ENCODE data around the gene HEXIM2. TPM values are rescaled to one million over a fixed set of nuclear protein-coding genes. Genes with fewer than 3 reads are reported as not detected.

HEXIM2 gene
- total RNA-seq, 2 experiments from 2014 or later = 1.3 to 1.5 TPM

DNA sequence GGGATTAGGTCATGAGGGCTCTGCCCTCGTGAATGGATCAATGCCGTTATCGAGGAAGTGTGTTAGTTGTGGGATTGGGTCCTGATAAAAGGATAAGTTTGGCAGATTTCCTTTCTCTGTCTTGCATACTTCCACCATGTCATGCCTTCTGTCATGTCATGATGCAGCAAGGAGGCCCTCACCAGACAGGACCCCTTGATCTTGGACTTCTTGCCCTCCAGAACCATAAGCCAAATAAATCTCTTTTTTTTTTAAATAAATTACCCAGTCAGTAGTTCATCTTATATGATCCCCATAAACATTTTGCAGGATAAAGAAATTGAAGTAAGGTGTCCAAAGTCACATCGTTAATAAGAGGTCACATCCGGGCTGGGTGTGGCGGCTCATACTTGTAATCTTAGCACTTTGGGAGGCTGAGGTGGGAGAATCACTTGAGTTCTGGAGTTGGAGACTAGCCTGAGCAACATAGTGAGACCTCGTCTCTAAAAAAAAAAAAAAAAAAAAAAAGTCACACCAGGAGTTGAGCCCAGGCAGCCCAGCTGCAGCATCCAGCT lies 25.2 kb downstream of the HEXIM2 start:
- no peak overlapping the region for H3K4me3 Mint-ChIP-seq
- ATAC-seq (ENCODE audit: poor library complexity) (no peak), DNase-seq (no peak)
- H3K27ac Mint-ChIP-seq = no peak overlapping the region
- H3K27me3 Mint-ChIP-seq = no peaks in the 10 kb centered on the region
- TF ChIP-seq, protein P1, sequence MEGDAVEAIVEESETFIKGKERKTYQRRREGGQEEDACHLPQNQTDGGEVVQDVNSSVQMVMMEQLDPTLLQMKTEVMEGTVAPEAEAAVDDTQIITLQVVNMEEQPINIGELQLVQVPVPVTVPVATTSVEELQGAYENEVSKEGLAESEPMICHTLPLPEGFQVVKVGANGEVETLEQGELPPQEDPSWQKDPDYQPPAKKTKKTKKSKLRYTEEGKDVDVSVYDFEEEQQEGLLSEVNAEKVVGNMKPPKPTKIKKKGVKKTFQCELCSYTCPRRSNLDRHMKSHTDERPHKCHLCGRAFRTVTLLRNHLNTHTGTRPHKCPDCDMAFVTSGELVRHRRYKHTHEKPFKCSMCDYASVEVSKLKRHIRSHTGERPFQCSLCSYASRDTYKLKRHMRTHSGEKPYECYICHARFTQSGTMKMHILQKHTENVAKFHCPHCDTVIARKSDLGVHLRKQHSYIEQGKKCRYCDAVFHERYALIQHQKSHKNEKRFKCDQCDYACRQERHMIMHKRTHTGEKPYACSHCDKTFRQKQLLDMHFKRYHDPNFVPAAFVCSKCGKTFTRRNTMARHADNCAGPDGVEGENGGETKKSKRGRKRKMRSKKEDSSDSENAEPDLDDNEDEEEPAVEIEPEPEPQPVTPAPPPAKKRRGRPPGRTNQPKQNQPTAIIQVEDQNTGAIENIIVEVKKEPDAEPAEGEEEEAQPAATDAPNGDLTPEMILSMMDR (IDR thresholded peaks at IDR 0.05) = no peak
- H3K9me3 ChIP-seq (ENCODE audit: control insufficient read depth in 1 of 2, insufficient read depth in 1 of 2, low read length in 2 of 2) = no peaks in the 10 kb centered on the region
- H3K27ac ChIP-seq (ENCODE audit: low read depth in 1 of 2, low read length in 2 of 2) = no peak overlapping the region
- H3K9me3 Mint-ChIP-seq = no peaks in the 10 kb centered on the region
- no peaks in the 10 kb centered on the region for H3K4me1 Mint-ChIP-seq (ENCODE audit: low read depth)
- CTCF ChIA-PET = no interaction called here
- H3K36me3 ChIP-seq (ENCODE audit: insufficient read depth, low read length) = no peaks in the 10 kb centered on the region
- POLR2A ChIA-PET = no interaction called here
- intact Hi-C loops (cut with DNase I, micrococcal nuclease) = no loop called here
- H3K36me3 Mint-ChIP-seq (ENCODE audit: low read depth) = no peaks in the 10 kb centered on the region
- H3K4me1 ChIP-seq (ENCODE audit: insufficient read depth, low read length) = no peaks in the 10 kb centered on the region
- H3K4me3 ChIP-seq (ENCODE audit: low read length) = no peak overlapping the region
- no peaks in the 10 kb centered on the region for H3K27me3 ChIP-seq (ENCODE audit: control insufficient read depth in 1 of 2, insufficient read depth in 2 of 2, low read length in 2 of 2)

DNA sequence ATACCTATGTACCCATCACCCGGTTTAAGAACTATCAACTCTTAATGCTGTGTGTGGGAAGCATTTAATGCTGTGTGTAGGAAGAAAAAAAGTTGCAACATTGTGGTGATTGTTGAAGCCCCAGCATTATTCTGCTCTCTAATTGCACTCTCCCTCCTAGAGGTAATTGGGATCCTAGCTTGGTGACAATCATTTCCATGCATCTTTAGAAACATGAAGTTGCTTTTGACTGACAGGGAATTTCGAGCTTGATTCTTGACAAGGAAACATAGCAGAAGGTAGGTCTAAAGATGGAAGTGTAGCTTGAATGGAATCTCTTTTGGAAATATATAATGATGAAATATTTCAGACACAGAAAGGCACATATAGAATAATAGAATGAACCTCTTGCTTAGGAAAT lies 27.3 kb downstream of the HEXIM2 start:
- no peaks in the 10 kb centered on the region for H3K27me3 Mint-ChIP-seq
- no peak overlapping the region for H3K4me3 Mint-ChIP-seq
- ChIA-PET POLR2A (interaction anchor here (1.1 kb wide), 1 partner anchor 32 kb away, joined by 3 read pairs; no protein-coding TSS in a partner anchor), CTCF (interaction anchor here (1.8 to 2.3 kb wide), 3 partner anchors 9 to 88 kb away, joined by 6 to 9 read pairs (median 8); partner anchors contain the start of gene ACBD4)
- H3K4me1 Mint-ChIP-seq (ENCODE audit: low read depth) = no peaks in the 10 kb centered on the region
- no peak overlapping the region for H3K27ac ChIP-seq (ENCODE audit: low read depth in 1 of 2, low read length in 2 of 2)
- H3K9me3 Mint-ChIP-seq = no peaks in the 10 kb centered on the region
- ATAC-seq (ENCODE audit: poor library complexity) = no peak
- no peak overlapping the region for H3K27ac Mint-ChIP-seq
- no peaks in the 10 kb centered on the region for H3K4me1 ChIP-seq (ENCODE audit: insufficient read depth, low read length)
- intact Hi-C loops (cut with DNase I, micrococcal nuclease) = no loop called here
- H3K36me3 ChIP-seq (ENCODE audit: insufficient read depth, low read length) = no peaks in the 10 kb centered on the region
- no peak overlapping the region for H3K4me3 ChIP-seq (ENCODE audit: low read length)
- no peak for DNase-seq
- no peaks in the 10 kb centered on the region for H3K27me3 ChIP-seq (ENCODE audit: control insufficient read depth in 1 of 2, insufficient read depth in 2 of 2, low read length in 2 of 2)
- no peaks in the 10 kb centered on the region for H3K9me3 ChIP-seq (ENCODE audit: control insufficient read depth in 1 of 2, insufficient read depth in 1 of 2, low read length in 2 of 2)
- H3K36me3 Mint-ChIP-seq (ENCODE audit: low read depth) = no peaks in the 10 kb centered on the region
- TF ChIP-seq, protein P1 (IDR thresholded peaks at IDR 0.05) = no peak

DNA sequence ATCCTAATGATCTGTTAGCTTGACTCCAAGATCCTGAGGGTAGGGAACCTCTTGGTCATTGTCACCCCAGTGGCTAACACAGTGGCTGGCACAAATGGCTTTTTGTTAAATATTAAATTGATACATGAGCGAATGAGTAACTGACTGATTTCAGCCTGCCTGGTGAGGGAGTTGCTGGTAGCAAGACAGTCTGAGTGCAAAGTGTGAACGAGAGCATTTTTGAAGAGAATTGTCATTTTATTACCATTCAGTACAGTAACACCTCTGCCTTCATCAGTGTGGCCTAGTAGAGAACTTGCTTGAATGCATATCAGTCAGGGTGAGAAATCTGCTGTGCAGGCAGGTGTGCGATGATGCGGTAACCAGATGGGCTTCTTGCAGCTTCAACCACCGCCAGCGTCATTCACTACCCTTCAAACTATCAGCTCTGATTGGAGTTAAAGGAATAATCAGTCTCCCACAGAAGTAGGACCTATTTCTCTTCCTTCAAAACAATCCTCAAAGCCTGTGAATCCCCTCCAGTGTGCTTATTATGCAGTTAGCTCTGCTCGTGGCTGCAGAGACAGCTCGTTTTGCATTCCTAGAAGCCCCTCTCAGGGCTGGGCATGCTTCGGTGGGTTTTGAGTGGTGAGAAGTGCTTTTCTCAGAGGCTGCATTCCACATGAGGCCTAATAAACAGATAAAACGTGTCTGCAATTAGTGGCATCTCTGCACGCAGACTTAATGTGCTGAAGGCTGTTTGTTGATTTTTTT lies 29.0 kb downstream of the HEXIM2 start:
- Histone ChIP-seq H3K4me1 (ENCODE audit: insufficient read depth, low read length) (no peaks in the 10 kb centered on the region), H3K9me3 (ENCODE audit: control insufficient read depth in 1 of 2, insufficient read depth in 1 of 2, low read length in 2 of 2) (no peaks in the 10 kb centered on the region), H3K27me3 (ENCODE audit: control insufficient read depth in 1 of 2, insufficient read depth in 2 of 2, low read length in 2 of 2) (no peaks in the 10 kb centered on the region), H3K36me3 (ENCODE audit: insufficient read depth, low read length) (no peaks in the 10 kb centered on the region), H3K4me3 (ENCODE audit: low read length) (no peak overlapping the region), H3K27ac (ENCODE audit: low read depth in 1 of 2, low read length in 2 of 2) (no peak overlapping the region)
- no peaks in the 10 kb centered on the region for H3K36me3 Mint-ChIP-seq (ENCODE audit: low read depth)
- no peak for ATAC-seq (ENCODE audit: poor library complexity)
- no peak for DNase-seq
- POLR2A ChIA-PET = no interaction called here
- H3K4me1 Mint-ChIP-seq (ENCODE audit: low read depth) = no peaks in the 10 kb centered on the region
- CTCF ChIA-PET = interaction anchor here (0.6 to 2.3 kb wide), 3 partner anchors 36 to 86 kb away, joined by 3 to 9 read pairs (median 6); partner anchors contain the start of gene ACBD4
- H3K27ac Mint-ChIP-seq = no peak overlapping the region
- intact Hi-C loops (cut with DNase I, micrococcal nuclease) = loop anchor here (10.0 kb wide), 2 partner anchors 266 to 276 kb away; partner anchors contain the start of gene GFAP (in 1 of the 2)
- no peak overlapping the region for H3K4me3 Mint-ChIP-seq
- no peaks in the 10 kb centered on the region for H3K9me3 Mint-ChIP-seq
- H3K27me3 Mint-ChIP-seq = no peaks in the 10 kb centered on the region
- TF ChIP-seq, protein P1 (IDR thresholded peaks at IDR 0.05) = no peak

Measured in CD4-positive, alpha-beta T cell (primary cell).